ENCODE results near the gene GNAZ. TPM values are rescaled to one million over a fixed set of nuclear protein-coding genes. Genes with fewer than 3 reads are reported as not detected.

The GNAZ gene
- total RNA-seq, 1 donor from 2014 or later = 0.12 TPM

DNA sequence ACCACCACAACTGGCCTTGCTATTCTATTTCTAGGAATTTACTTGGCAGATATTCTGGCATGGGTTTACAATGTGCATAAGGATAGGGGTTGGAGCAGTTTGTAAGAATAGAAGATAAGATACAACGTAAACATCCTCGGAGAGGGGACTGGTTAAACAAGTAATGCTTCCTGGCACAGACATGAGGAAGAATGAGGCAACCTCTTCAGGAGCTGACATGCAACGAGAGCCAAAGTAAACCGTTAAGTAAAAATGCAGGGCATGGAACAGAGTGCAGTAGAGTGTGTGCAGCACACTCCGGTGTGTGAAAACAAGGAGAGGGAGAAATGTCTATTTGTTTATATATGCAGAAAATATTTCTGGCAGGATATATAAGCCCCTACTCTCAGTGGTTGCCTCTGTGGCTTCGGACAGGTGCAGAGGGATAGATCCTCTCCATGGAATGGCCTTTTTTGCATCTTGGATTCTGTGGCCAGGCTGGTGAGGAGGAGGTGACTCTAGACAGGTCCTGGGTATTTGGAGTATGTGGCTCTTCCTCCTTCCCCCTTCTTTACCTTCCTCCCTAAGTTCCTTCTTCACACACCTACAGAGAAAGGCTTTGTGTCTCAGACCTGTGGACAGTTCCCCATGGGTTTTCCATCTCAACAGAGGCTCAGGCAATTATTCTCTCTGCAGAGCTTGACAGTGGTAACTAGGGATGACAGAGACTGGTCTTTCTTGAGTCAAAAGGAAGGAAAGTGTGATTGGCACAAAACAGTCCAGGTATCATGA lies 77.5 kb downstream of the GNAZ start:
- no peak for DNase-seq (ENCODE audit: extremely low read depth, low read depth, low spot score)

DNA sequence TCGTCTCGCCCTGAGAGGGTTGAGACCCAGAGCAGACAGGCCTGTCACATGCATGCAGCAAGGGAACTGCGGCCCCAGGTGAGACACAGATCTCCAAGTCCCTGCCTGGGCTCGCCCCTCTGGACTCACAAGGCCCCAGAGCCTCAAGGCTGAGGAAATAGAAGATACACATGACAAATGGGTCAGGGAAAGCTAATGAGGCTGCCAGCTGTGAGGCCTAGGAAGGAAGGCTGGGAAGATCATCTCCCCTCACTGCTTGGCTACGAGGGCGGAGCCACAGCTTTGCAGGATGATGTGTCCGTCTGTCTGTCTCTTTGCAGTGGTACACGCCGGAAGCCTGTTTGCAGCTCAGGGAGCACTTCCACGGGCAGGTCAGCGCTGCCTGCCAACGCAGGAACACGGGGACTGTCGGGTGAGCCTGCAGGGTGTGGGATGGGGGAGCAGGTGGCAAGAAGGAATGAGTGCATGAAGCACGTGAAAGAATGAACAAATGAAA lies 79.5 kb downstream of the GNAZ start:
- DNase-seq (ENCODE audit: extremely low read depth, low read depth, low spot score) = no peak

DNA sequence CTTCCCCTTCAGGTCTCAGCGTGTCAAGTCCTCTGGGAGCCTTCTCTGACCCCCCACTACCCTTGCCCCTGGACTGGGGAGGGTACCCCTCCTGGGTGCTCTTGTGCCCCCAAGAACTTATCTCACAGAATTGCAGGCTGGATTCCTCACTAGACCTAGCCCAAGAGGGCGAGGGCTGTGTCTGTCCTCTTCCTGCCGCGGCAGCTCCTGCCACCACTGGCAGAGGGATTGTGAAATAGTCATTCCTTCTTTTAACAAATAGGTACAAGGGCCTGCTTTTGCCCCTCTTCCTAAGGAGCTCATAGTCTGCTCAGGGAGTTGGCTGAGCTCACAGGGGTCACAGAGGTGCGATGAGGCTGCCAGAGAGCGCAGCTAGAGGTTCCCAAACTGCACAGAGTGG lies 80.4 kb downstream of the GNAZ start:
- no peak for DNase-seq (ENCODE audit: extremely low read depth, low read depth, low spot score)

DNA sequence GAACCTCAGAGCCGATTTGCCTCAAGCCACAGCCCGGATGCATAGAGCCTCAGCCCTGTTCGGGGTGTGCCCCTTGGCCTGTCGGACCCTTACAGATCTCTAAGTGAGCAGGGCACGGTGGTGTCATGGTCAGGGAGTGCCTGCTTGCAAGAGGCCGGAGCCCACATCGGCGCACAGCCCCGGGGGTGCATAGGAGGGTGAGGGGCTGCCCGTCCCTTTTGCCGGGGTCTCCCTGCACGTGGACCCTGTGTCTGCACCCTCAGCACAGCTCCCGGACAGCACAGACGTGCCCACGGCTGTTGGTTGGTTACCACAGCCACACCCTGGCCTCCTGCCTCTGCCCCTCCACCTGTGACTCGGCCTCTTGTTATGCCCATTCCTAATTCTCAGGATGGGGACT lies 81.5 kb downstream of the GNAZ start:
- DNase-seq (ENCODE audit: extremely low read depth, low read depth, low spot score) = no peak

DNA sequence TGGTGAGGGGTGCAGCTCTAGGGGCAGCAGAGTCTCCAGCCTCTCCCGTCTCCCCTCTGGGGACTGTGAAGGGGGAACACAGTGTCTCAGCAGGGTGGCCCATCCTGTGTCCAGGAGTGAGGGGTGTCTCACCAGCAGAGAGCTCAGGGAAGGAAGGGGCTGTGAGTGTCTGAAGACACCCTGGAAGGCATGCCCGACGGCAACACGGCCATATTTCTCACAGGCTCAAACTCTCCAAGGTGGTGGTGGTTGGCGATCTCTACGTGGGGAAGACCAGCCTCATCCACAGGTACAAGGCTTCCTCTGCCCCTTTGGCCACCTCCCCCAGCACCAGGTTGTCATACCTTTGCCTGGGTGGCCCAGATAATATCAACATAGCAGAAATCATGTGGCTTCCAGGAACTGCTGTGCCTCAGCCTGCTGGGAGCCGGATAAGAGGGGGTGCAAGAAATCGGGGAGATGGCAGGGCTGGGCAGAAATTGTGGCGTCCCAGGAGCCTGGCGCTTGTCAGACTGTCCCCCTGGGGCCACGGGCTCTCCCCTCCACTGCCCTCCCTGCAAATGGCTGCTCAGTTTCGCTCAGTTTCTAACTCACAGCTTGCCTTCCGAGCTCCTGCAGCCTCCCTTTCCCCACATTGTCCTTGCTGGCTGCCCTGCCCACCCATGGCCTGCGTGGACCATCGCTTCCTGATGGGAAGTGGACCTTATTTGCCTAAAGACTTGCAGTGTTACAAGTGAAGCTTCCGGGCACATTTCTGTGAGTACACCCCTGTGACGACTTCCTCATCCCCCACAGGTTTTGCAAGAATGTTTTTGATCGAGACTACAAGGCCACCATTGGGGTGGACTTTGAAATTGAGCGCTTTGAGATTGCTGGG lies 82.2 kb downstream of the GNAZ start:
- no peak for DNase-seq (ENCODE audit: extremely low read depth, low read depth, low spot score)

DNA sequence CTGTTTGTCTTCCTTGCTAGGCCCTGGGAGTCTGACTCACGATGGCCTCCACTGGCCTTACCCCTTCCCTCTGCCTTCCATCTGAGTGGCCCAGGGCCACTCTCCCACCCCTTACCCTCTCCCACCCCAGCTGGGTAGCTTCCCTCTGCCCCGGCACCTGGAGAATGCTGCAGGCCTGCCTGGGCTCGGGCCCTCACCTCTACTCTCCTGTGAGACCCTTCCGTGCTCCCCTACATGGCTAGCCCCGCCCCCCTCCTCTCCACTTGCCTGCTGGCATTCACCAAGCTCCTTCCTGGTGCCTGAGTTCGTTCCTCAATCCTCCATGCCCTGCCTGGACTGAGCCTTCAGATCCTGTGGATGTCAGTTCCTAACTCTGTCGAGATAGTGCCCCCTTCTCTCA lies 83.7 kb downstream of the GNAZ start:
- DNase-seq (ENCODE audit: extremely low read depth, low read depth, low spot score) = no peak

DNA sequence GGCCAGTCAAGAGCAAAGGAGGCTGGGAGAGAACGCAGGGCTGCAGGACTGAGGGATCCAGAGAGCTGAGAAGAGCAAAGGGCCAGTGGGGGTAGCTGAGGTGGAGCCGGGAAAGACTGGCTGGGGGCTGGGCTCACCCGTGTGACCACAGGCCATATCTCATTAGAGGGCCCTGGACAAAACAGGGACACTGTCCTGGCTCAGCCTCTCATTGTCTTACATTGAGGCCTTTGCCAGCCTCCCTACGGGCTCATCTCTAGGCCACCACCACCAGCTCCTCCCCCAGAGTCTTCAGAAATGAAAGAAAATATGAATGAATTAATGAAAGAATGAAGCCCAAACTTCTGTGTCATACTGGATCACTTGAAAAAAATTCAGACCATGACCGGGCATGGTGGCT lies 84.1 kb downstream of the GNAZ start:
- DNase-seq (ENCODE audit: extremely low read depth, low read depth, low spot score) = no peak

DNA sequence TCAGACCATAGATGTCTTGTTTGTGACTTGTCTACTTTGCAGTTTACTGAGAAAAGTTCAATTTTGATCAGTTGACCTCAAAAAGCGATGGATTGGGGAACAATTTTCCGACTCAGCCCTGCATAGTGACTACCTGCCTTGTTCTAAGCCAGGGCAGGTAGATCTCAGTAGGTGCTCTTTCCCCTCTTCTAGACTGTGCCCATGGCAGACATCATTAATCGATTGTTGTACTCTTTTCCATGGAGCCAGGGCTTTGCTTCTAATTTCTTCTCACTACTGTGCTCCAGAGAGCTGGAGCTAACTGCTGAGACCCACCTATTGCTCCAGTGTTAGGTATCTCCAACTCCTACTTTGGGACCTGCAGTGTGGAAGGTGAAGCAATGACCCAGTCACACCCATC lies 84.8 kb downstream of the GNAZ start:
- DNase-seq (ENCODE audit: extremely low read depth, low read depth, low spot score) = no peak

DNA sequence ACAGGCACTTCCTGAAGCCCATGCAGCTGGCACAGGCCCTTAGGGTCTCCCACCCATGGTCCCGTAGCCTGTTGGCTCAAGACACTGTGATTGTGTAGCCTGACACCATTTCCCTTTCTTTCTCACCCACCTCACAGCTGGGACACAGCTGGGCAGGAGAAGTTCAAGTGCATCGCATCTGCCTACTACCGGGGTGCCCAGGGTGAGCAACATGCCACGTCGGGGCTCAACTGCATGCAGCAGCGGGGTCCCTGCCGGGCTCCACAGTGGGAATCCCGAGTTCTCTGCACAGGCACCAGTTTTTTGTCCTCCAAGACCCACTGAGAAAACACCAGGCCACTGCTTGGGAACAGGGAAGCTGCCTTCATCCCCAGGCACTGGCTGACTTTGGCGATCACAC lies 85.5 kb downstream of the GNAZ start:
- DNase-seq (ENCODE audit: extremely low read depth, low read depth, low spot score) = no peak

DNA sequence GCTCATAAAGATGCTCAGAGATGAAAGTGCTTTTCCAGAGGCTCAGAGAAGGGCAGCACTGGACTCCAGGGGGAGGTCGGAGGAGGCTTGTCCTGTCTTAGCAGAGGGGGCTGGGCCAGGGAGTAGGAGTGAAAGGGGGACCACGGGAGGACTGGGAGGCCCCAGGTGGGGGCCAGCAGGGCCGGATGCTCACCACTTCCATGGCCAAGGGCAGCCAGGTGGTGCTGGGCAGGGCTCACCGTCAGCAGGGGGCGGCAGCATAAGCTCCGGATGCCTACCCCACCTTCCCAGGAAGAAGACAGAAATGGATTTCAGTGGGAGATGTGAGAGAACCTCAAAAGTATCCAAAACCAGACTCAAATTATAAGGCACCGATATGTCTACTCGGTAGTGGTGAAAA lies 86.0 kb downstream of the GNAZ start:
- DNase-seq (ENCODE audit: extremely low read depth, low read depth, low spot score) = no peak

DNA sequence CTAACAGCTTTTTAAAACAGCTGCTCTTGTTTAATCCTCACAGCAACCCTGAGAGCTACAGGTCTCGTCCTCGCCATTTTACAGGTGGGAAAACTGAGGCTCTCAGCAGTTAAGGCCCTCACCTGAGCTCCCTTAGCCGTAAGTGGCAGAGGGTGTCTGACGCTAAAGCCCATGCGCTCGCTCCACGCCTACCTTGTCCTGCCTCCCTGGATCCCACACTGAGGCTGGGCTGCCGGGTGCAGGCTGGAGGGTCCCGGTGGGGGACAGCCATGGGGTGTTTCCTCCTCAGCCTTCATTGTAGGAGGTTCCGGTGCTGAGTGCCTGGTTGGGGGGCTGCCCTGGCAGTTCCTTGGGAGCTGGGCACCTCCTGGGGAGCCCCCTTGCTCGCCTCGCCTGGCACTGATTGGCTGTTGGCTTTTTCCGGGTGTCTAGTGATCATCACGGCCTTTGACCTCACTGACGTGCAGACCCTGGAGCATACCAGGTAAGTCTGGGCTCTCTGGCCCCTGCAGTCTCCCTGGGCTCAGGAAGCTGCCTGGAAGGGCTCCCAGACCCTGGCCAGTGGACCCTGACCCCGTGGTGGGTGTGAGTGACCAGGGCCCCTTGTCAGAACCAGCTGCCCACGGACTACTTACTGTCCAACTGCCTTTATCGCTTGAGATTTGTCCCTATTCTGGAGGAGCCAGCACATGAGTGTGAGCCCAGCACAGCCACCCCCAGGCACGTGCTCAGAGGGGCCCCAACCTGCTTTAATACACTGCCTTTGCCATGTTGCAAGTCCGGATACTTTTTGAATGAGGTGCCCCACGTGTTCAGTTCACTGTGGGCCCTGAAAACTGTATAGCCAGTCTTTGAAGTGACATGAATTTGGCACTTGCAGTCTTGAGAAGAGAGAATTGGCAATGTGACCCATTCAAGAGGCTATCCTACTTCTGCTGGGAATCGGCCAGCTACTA lies 87.5 kb downstream of the GNAZ start:
- no peak for DNase-seq (ENCODE audit: extremely low read depth, low read depth, low spot score)

DNA sequence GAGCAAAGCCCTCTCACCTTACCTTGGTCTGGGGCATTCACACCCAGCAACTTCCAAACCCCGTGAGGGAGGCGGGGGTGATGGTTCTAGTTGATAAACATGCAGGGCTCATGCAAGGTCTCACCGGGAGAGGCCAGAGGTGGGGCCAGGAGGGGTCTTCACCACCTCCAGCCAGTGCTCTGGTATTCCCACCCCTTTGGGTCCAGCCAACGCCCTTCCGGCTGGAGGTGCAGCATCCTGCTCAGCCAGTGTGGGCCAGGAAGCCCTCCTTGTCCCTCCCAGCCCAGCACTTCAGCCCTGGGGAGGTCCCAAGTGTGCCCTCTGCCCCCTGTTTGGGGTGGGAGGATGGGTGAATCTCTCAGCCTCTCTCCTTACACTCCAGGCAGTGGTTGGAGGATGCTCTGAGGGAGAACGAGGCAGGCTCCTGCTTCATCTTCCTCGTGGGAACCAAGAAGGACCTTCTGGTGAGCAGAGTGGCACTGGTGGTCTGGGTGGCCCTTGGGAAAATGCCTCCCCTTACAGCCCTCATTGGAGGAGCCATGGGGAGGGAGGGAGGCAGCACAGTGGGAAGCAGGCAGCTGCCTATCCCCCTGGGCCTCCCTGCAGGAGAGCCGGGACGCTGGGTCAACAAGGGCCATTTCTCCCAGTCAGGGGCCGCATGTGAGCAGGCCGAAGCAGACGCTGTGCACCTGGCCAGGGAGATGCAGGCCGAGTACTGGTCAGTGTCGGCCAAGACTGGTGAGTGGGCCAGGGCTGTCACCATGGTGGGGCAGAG lies 88.4 kb downstream of the GNAZ start:
- no peak for DNase-seq (ENCODE audit: extremely low read depth, low read depth, low spot score)

DNA sequence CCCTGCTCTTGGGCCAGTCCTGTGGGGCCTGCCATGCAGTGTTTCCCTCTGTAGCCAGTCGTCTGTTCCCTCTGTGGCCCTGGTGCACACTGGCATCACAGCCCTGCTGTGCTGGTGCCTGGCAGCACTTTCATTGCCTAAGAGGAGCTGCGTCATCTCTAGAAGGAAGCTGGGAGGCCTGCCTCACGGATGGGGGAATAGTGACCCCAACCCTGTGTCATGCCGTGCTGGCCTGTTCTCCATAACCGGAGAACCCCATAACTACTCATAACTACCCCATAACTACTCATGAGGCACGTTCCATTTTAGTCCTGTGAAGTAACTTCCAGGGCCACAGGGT lies 88.9 kb downstream of the GNAZ start:
- DNase-seq (ENCODE audit: extremely low read depth, low read depth, low spot score) = no peak

DNA sequence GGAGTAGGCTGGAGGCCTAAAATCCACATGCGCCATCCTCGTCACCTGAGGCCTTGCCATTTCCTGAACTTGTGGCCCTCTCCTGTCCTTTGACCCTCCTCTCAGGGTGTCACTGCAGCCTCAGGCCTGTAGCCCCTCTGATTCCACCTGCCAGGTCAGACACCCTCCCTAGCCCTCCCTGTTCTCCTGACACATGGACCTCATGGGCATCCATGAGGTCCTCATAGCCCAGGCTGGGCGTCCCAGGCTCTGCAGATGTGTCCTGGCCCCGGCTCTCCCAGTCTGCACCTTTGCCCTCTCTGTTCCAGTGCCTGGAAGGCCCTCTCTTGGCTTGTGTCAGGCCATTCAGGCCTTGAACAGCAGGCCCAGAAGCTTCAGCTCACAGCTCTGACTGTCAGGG lies 90.7 kb downstream of the GNAZ start:
- DNase-seq (ENCODE audit: extremely low read depth, low read depth, low spot score) = no peak

DNA sequence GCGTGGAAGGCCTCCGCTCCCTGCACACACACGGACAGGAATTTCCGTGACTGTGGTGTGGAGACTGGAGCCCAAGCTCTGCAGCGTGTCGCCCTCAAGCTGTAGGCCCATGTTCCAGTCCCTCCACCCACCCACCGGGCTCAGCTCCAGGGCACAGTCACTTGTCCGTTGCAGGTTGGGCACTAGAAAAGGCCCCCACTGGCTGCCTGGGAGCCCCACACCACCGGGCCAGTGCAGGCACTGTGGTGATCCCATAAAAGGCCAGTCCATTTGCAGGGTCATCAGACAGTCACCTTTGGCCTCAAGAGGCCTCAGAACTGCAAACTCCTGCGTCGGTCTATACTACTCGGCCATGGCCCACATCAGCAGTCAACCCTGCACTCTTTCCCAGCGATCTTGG lies 91.3 kb downstream of the GNAZ start:
- DNase-seq (ENCODE audit: extremely low read depth, low read depth, low spot score) = no peak

DNA sequence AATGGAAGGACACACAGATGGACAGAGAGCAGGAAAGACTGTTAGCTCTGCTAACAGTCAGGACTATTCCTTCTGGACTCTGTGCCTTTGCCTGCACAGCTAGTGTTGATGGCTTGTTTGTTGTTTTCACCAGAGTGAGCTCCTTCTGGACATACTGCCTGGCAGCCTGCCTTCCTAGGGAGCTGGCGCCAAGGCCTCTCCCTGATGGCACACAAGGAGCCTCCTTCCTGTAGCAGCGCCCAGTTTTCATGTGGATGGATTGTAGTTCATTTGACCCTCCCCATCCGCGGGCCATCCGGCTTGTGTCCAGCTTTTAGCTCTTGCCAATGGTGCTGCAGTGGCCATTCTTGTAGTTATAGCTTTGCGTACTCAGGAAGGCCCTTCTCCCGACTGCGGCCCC lies 93.3 kb downstream of the GNAZ start:
- DNase-seq (ENCODE audit: extremely low read depth, low read depth, low spot score) = no peak

DNA sequence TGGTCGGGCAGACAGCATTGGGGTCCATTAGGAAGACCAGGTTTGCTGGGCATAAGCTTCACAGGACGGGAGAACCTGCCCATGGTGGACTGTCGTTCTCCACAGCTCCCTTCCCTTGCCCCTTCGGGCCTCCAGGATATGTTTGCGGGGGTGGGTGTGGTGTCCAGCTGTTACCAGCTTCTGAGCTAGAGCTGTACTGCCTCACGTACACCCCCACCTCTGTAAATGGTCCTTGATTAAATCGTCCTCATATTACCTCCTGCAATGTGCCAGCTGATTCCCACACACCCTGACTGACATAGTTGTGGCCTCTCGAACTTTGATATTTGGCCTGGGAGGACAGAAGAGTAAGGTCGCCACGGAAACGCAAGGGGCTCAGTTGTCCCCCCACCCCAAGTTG lies 93.8 kb downstream of the GNAZ start:
- no peak for DNase-seq (ENCODE audit: extremely low read depth, low read depth, low spot score)

DNA sequence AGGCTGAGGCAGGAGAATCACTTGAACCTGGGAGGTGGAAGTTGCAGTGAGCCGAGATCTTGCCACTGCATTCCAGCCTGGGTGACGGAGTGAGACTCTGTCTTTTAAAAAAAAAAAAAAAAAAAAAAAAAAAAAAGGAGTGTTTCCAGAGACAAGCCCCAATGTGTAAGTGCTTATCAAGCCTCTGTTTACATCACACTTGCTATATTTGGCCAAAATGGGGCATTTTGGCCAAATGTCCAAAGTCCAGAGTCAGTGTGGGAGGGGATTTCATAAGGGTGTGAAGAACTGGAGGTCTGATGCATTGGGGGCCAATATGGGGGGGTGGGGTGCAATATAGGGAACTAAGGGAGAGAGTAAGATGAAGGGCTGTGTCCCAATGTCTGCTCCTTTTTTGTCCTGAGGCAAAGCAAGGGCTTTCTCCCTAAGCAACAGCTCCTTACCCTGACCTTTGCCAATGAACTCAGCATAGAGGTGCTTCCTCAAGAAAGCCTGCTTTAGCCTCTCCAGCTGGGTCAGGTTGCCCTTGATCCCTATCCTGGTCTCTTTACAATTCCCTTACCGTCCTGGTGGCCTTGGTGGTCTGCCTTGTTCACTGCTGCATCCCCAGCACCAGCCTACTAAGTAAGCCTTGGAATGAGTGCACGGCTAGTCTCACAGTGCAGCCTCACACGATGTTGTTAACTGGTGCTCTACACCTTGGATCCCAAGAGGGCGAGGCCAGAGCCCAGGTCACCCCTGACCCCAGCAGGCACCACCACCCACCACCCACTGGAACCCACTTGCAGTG lies 95.9 kb downstream of the GNAZ start:
- no peak for DNase-seq (ENCODE audit: extremely low read depth, low read depth, low spot score)

DNA sequence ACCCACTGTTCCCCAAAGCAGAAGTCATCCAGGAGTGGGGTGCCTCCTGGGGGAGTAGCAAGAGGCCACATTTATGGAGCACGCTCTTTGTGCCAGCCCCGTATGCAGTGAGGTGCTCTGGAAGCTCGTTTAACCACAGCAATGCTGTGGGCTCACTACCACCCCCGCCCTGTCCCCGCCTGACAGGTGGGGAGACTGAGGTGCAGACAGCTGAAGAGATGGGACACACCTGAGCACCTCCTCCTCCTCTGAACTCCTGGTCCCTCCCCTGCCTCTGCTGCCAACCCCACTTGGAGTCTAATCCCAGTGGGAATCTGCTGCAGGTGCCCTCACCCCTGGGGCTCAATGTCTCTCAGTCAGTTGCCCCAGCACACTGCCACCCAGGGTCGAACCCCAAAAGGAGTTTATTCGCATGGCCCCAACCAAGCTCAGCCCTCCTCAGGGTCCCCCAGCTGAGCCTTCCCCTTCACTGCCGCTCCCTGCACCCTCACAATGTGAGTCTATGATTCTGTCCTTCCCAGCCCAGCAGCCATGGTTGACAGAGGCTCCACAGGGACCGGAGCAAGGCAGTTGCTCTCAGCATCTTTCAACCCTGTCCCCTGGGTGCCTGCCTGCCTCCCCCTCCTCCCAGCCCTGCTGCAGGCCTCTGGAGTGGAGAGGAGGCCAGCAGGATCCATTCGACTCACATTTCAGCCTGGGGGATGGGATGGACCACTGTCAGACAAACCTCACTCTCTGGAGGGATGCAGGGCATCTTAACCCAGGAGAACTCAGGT lies 96.7 kb downstream of the GNAZ start:
- no peak for DNase-seq (ENCODE audit: extremely low read depth, low read depth, low spot score)

All from glomerular endothelial cell (primary cell).